Measurements from ENCODE around the gene CHEK1.
"Not testable (repeated sequence)": the region's sequence is repeated elsewhere in the genome, so short reads cannot be mapped to it uniquely, and the experiment has no call there.

The CHEK1 gene

GRCh38 chr11:125701018-125701610, 76.2 kb downstream of the CHEK1 start:
- no peak for TF ChIP-seq CTCF (conservative IDR thresholded peaks at IDR 0.05; ENCODE audit: low read depth, low read length)
- Histone ChIP-seq H2AFZ (ENCODE audit: low read depth) (no peak overlapping the region), H3K4me3 (IDR thresholded peaks at IDR 0.05; ENCODE audit: insufficient read depth, low read depth, low read length) (no peak overlapping the region), H3K27me3 (ENCODE audit: insufficient read depth, low read depth) (no peaks in the 10 kb centered on the region), H4K20me1 (ENCODE audit: insufficient read depth) (no peaks in the 10 kb centered on the region), H3K79me2 (ENCODE audit: insufficient read depth, low read depth) (no peaks in the 10 kb centered on the region), H3K36me3 (ENCODE audit: insufficient read depth) (no peaks in the 10 kb centered on the region), H3K4me2 (no peak overlapping the region), H3K9ac (no peak overlapping the region), H3K4me1 (ENCODE audit: low read depth, poor library complexity, severe bottlenecking) (no peaks in the 10 kb centered on the region), H3K27ac (no peak overlapping the region)

- no peaks in the 10 kb centered on the region for H3K4me1 ChIP-seq (ENCODE audit: low read depth, poor library complexity, severe bottlenecking)
- H3K4me3 ChIP-seq (IDR thresholded peaks at IDR 0.05; ENCODE audit: insufficient read depth, low read depth, low read length) = no peak overlapping the region
- H3K4me2 ChIP-seq = no peak overlapping the region
- no peaks in the 10 kb centered on the region for H3K36me3 ChIP-seq (ENCODE audit: insufficient read depth)
- no peak for TF ChIP-seq CTCF (conservative IDR thresholded peaks at IDR 0.05; ENCODE audit: low read depth, low read length)
- H4K20me1 ChIP-seq (ENCODE audit: insufficient read depth) = no peaks in the 10 kb centered on the region
- H3K27ac ChIP-seq = no peak overlapping the region
- no peaks in the 10 kb centered on the region for H3K79me2 ChIP-seq (ENCODE audit: insufficient read depth, low read depth)
- no peaks in the 10 kb centered on the region for H3K27me3 ChIP-seq (ENCODE audit: insufficient read depth, low read depth)
- H3K9ac ChIP-seq = no peak overlapping the region
- H2AFZ ChIP-seq (ENCODE audit: low read depth) = no peak overlapping the region
Measured at GRCh38 chr11:125701858-125702621, 77.1 kb downstream of the CHEK1 start.

- not testable (repeated sequence) for H3K4me3 ChIP-seq (IDR thresholded peaks at IDR 0.05; ENCODE audit: insufficient read depth, low read depth, low read length); H4K20me1 ChIP-seq (ENCODE audit: insufficient read depth); H3K36me3 ChIP-seq (ENCODE audit: insufficient read depth); H3K9ac ChIP-seq; H3K4me1 ChIP-seq (ENCODE audit: low read depth, poor library complexity, severe bottlenecking); H3K27ac ChIP-seq; H3K4me2 ChIP-seq; H3K79me2 ChIP-seq (ENCODE audit: insufficient read depth, low read depth); H2AFZ ChIP-seq (ENCODE audit: low read depth); H3K27me3 ChIP-seq (ENCODE audit: insufficient read depth, low read depth)
Measured at GRCh38 chr11:125704686-125705085, 79.7 kb downstream of the CHEK1 start.

GRCh38 chr11:125720781-125721180, 95.8 kb downstream of the CHEK1 start:
- Histone ChIP-seq H3K4me1 (ENCODE audit: low read depth, poor library complexity, severe bottlenecking) (no peaks in the 10 kb centered on the region), H3K4me3 (IDR thresholded peaks at IDR 0.05; ENCODE audit: insufficient read depth, low read depth, low read length) (no peak overlapping the region), H3K27ac (no peak overlapping the region), H4K20me1 (ENCODE audit: insufficient read depth) (no peaks in the 10 kb centered on the region), H3K4me2 (no peak overlapping the region), H2AFZ (ENCODE audit: low read depth) (no peak overlapping the region), H3K79me2 (ENCODE audit: insufficient read depth, low read depth) (no peaks in the 10 kb centered on the region), H3K9ac (no peak overlapping the region), H3K36me3 (ENCODE audit: insufficient read depth) (no peaks in the 10 kb centered on the region), H3K27me3 (ENCODE audit: insufficient read depth, low read depth) (no peaks in the 10 kb centered on the region)
- TF ChIP-seq CTCF (conservative IDR thresholded peaks at IDR 0.05; ENCODE audit: low read depth, low read length) = no peak

DNA sequence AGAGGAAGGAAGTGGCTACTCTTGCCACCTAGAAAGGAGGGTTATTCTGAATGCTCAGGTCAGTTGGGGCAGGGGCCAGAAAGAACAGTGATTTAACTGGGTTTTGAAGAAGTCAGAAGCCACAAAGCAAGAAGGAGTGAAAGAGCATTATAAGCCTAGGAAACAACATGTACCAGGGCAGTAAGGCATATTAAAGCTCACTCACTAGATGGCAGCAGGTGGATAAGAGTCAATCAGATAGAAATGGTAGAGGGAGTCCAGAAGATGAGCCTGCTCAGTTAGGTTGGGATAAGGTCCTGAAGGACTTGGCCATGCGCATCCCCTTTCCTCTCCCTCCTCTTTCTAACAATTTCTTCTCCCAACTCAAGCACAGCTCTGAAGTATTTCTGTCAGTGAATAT, 99.2 kb downstream of the CHEK1 start:
- Histone ChIP-seq H3K4me2 (no peak overlapping the region), H3K4me1 (ENCODE audit: low read depth, poor library complexity, severe bottlenecking) (no peaks in the 10 kb centered on the region), H2AFZ (ENCODE audit: low read depth) (no peak overlapping the region), H3K4me3 (IDR thresholded peaks at IDR 0.05; ENCODE audit: insufficient read depth, low read depth, low read length) (no peak overlapping the region), H3K27ac (no peak overlapping the region), H3K9ac (no peak overlapping the region), H3K79me2 (ENCODE audit: insufficient read depth, low read depth) (no peaks in the 10 kb centered on the region), H3K27me3 (ENCODE audit: insufficient read depth, low read depth) (no peaks in the 10 kb centered on the region), H3K36me3 (ENCODE audit: insufficient read depth) (no peaks in the 10 kb centered on the region), H4K20me1 (ENCODE audit: insufficient read depth) (no peaks in the 10 kb centered on the region)
- no peak for TF ChIP-seq CTCF (conservative IDR thresholded peaks at IDR 0.05; ENCODE audit: low read depth, low read length)
